Measurements from ENCODE around the gene CDHR1.

CDHR1 gene

GRCh38 chr10:84201244-84201606 lies 6.9 kb downstream of the CDHR1 start:
- TF ChIP-seq CTCF (conservative IDR thresholded peaks at IDR 0.05; ENCODE audit: low read depth, low read length), result no peak
- DNase-seq (ENCODE audit: low read depth), result no peak
- no peak overlapping the region for H3K4me3 ChIP-seq (ENCODE audit: low read depth, low read length)

GRCh38 chr10:84201682-84202081 lies 7.3 kb downstream of the CDHR1 start:
- DNase-seq (ENCODE audit: low read depth), result no peak
- TF ChIP-seq CTCF (conservative IDR thresholded peaks at IDR 0.05; ENCODE audit: low read depth, low read length), result no peak
- H3K4me3 ChIP-seq (ENCODE audit: low read depth, low read length), result no peak overlapping the region

GRCh38 chr10:84202349-84202748 lies 8.0 kb downstream of the CDHR1 start:
- TF ChIP-seq CTCF (conservative IDR thresholded peaks at IDR 0.05; ENCODE audit: low read depth, low read length), result no peak
- no peak overlapping the region for H3K4me3 ChIP-seq (ENCODE audit: low read depth, low read length)
- no peak for DNase-seq (ENCODE audit: low read depth)

- H3K4me3 ChIP-seq (ENCODE audit: low read depth, low read length), result no peak overlapping the region
- peak; percentile 57 for TF ChIP-seq CTCF (conservative IDR thresholded peaks at IDR 0.05; ENCODE audit: low read depth, low read length)
- DNase-seq (ENCODE audit: low read depth), result peak; percentile 17
Measured at GRCh38 chr10:84204122-84204521, 9.8 kb downstream of the CDHR1 start.

GRCh38 chr10:84204610-84205009 lies 10.3 kb downstream of the CDHR1 start:
- H3K4me3 ChIP-seq (ENCODE audit: low read depth, low read length), result no peak overlapping the region
- DNase-seq (ENCODE audit: low read depth), result no peak
- TF ChIP-seq CTCF (conservative IDR thresholded peaks at IDR 0.05; ENCODE audit: low read depth, low read length), result no peak

- TF ChIP-seq CTCF (conservative IDR thresholded peaks at IDR 0.05; ENCODE audit: low read depth, low read length), result peak; percentile 90
- peak; percentile 75 for DNase-seq (ENCODE audit: low read depth)
- H3K4me3 ChIP-seq (ENCODE audit: low read depth, low read length), result no peak overlapping the region
Measured at GRCh38 chr10:84205049-84205852, 10.9 kb downstream of the CDHR1 start.

Data from choroid plexus epithelial cell (primary cell).